ENCODE data around the gene HM13.

- no peak for TF ChIP-seq CTCF (IDR thresholded peaks at IDR 0.05)
- TF ChIP-seq POLR2A (IDR thresholded peaks at IDR 0.05): no peak
These were observed 91.9 kb downstream of the HM13 start for GRCh38 chr20:31605902-31606803.
